Stomach (tissue), 4 donors: ENCODE measurements around the gene NUP62.

Experiments used
- EP300 ChIP-seq: sonication (generic); formaldehyde crosslinking; IDR thresholded peaks from one replicate; pipeline ENCODE4 v1.6.1; 2017; ENCODE audit warnings: antibody characterized with exemption
- POLR2A ChIP-seq, 4 donors: fragments of 450-650 bp; IDR thresholded peaks; one replicate each; pipeline ENCODE4 v1.6.1; 2016; ENCODE audit warnings: antibody characterized with exemption in 4 of 4, control low read depth in 2 of 4, mild to moderate bottlenecking in 1 of 4, moderate library complexity in 1 of 4
- POLR2AphosphoS5 ChIP-seq, 3 donors: sonication (generic); formaldehyde crosslinking; IDR thresholded peaks; one replicate each; pipeline ENCODE4 v1.6.1; 2016; ENCODE audit warnings: antibody characterized with exemption in 3 of 3
- TF ChIP-seq, protein P1 (sequence below), 7 experiments: fragments of 450-650 bp in 4 of 7; fragments of 200-600 bp in 3 of 7; sonication (generic) in 3 of 7; IDR thresholded peaks; one replicate each; pipeline ENCODE4 v1.5.1; 2016 to 2019; ENCODE audit warnings: antibody characterized with exemption in 7 of 7, control low read depth in 2 of 7, mild to moderate bottlenecking in 1 of 7

DNA sequence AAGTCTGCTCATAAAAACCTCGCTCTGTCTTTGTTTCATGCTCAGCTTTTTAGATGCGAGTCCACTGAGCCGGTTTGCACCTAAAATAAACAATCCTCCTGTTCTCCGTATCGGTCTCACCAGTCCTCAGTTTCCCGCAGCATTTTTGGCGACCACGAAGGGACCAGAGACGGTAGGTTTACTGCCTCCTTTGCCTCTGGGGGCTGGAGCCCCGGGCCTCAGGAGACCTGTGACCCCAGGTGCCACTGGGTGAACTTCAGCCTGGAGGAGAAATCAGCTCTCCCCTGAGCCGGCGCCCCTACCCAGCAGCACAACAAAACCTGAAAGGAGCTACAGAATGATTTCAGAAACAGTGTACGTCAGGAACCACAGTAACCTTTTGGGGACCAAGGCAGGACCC is 23.6 kb upstream of the NUP62 start:
- TF ChIP-seq, protein P1, sequence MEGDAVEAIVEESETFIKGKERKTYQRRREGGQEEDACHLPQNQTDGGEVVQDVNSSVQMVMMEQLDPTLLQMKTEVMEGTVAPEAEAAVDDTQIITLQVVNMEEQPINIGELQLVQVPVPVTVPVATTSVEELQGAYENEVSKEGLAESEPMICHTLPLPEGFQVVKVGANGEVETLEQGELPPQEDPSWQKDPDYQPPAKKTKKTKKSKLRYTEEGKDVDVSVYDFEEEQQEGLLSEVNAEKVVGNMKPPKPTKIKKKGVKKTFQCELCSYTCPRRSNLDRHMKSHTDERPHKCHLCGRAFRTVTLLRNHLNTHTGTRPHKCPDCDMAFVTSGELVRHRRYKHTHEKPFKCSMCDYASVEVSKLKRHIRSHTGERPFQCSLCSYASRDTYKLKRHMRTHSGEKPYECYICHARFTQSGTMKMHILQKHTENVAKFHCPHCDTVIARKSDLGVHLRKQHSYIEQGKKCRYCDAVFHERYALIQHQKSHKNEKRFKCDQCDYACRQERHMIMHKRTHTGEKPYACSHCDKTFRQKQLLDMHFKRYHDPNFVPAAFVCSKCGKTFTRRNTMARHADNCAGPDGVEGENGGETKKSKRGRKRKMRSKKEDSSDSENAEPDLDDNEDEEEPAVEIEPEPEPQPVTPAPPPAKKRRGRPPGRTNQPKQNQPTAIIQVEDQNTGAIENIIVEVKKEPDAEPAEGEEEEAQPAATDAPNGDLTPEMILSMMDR (IDR thresholded peaks at IDR 0.05) = no peak
- no peak for TF ChIP-seq EP300
- TF ChIP-seq POLR2A (IDR thresholded peaks at IDR 0.05) = no peak
- TF ChIP-seq POLR2AphosphoS5 (IDR thresholded peaks at IDR 0.05) = no peak
